COLO668 (cell line): ENCODE measurements around the gene BRD9.
"Not testable (repeated sequence)": the region's sequence is repeated elsewhere in the genome, so short reads cannot be mapped to it uniquely, and the experiment has no call there.

Experiments
- DNase-seq: peaks from one replicate; lab custom pipeline; 2025; ENCODE audit not compliant: unreplicated experiment; lab: John Stamatoyannopoulos, UW

The BRD9 gene

GRCh38 chr5:892394-893136, at the start of gene BRD9, which contains the start of gene TRIP13:
Gene BRD9 (minus strand): TSS chr5:892801. CDS start chr5:892657, 144 bp downstream.
Gene TRIP13 (plus strand): TSS chr5:892884. CDS start chr5:892999, 115 bp downstream.
- peak; percentile 97 for DNase-seq

- DNase-seq: not testable (repeated sequence)
Measured at GRCh38 chr5:940741-941140, 48.1 kb upstream of the BRD9 start.

GRCh38 chr5:939368-939767, 46.8 kb upstream of the BRD9 start:
- no peak for DNase-seq

DNA sequence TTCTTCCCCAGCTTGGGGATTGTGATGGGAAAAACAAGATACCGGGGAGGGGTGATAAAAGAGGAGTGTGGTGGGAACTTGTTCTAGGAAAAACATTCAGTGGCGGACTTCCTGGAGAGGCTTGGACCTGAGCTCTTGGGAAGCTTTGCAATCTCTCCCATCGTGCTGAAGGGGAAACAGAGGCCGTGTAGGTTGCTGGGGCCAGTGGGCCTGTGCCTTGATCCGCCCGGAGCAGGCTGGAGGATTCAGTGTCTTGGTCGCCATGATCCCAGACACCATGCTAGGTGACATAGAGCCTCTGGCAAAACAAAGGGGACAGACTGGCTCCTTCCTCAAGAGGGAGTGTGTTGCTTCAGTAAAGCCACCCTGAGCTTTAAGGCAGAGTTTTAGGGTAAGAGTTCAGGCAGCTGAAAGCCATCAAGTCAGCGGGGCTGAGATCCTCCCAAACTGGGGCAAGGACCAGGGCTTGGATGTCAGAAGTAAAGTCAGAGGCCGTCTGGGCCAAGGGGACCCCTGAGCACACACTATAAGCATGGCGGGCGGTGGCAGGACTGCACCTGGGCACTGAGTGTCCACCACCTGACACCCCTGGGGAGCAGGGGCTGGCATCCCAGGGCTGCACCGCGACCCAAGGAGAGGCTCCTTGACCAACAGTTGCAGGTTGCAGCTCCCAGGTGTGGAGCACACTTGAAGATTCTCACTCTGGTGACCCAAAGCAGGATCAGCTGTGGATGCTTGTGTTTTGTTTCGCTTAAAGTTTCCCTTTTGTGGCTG, 44.7 kb upstream of the BRD9 start:
- DNase-seq: no peak

DNA sequence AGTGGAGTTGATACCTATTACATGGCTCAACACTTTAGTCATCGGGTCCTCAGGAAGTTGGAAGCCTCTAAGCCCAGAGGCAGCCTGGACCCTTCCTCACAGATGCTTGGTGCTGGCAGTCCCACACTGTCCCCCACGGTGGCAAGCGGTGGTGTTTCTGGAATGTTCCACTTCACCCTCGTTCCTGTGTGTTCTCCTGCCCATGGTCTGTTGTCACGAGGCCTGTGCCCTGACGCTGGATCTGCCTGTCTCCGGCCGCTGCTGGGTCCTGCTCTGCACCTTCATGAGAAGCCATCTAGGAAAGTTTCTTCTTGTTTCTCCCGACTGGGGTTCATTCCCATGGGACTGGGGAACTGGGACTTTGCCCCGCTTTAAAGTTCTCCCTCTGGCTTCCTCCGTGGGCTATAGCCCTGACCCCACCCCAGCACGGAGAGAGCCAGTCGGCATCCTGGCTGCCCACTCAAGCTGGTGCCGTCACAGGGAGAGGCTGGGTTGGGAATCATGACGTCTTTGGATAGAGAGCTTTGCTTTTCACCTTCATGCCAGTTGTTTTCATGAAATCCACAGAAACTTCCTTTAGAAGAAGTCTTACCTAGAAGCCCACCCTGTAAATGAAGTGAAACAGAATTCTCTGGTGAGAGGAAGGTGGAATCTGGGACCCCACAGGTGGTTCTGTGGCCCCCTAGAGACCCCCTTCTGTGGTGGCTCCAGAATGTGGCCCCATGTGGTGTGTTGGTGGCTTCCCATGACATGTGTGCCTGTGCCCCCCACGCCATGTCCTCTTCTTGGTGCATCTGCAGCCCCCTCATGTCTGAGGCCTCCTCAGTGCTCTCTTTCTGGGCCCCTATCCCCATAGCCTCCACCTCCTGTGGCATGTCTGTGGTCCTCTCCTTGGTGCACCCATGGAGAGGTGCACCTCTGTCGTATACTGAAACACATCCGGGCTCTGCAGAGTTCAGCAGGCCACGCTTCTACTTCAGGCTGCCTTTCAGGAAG, 43.8 kb upstream of the BRD9 start:
- DNase-seq: no peak

DNA sequence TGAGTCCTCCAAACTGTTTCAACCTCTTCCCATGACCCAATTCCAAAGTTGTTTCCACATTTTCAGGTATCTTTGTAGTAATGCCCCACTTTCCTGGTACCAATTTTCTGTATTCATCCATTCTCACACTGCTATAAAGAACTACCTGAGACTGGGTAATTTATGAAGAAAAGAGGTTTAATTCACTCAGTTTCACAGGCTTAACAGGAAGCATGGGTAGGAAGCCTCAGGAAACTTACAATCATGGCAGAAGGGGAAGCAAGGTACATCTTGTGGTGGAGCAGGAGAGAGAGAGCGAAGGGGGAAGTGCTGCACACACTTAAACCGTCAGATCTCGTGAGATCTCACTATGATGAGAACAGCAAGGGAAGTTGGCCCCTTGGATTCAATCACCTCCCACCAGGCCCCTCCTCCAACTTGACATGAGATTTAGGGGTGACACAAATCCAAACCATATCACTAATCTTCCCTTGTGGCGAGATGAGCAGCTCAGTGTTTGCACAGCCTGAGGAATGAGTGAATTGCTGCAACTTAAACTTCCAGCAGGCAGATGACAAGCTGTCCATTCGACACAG, 43.0 kb upstream of the BRD9 start:
- no peak for DNase-seq

DNA sequence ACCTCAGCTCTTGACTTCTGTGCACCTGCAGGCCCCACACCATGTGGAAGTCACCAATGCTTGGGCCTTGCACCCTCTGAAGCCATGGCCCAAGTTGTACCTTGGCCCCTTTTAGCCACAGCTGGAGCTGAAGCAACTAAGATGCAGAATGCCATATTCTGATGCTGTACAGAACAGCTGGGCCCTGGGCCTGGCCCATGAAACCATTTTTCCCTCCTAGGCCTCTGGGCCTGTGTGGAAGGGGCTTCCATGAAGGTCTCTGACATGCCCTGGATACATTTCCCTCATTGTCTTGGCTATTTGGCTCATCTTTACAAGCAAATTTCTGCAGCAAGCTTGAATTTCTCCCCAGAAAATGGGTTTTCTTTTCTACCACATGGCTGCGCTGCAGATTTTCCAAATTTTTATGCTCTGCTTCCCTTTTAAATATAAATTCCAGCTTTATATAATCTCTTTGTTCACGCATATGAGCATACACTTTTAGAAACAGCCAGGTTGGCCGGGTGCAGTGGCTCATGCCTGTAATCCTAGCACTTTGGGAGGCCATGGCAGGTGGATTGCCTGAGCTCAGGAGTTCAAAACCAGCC, 41.9 kb upstream of the BRD9 start:
- DNase-seq: not testable (repeated sequence)

- DNase-seq: not testable (repeated sequence)
Measured at GRCh38 chr5:933951-934350, 41.4 kb upstream of the BRD9 start.

GRCh38 chr5:933251-933861, 40.8 kb upstream of the BRD9 start:
- DNase-seq: no peak

GRCh38 chr5:932628-933250, 40.1 kb upstream of the BRD9 start:
- no peak for DNase-seq

DNA sequence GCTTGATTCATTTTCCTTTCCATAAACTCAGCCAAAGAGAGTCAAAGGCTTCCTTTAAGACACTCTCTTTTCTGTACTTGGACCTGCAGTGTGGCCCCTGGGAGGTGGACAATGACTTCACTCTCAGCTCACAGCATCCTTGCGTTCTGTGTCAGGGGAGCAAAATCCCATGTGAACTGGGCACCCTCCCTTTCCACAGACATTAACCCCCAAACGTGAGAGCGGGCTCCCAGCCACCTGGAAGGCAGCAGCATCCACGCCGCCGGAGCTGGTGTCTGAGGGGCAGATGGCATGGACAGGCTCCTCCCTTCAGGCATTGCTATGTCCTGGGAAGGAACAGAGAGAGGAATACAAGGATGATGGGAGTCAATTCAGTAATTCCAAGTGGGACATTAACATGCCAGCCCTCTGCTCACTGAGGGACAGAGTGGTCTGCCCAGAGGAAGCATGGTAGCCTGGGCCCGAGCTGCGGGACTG, 39.6 kb upstream of the BRD9 start:
- no peak for DNase-seq

GRCh38 chr5:931570-932145, 39.1 kb upstream of the BRD9 start:
- no peak for DNase-seq

- DNase-seq: no peak
Measured at GRCh38 chr5:930866-931265, 38.3 kb upstream of the BRD9 start.

GRCh38 chr5:929596-929995, 37.0 kb upstream of the BRD9 start:
- no peak for DNase-seq

- DNase-seq: not testable (repeated sequence)
Measured at GRCh38 chr5:929182-929581, 36.6 kb upstream of the BRD9 start.

GRCh38 chr5:927172-928015, 34.8 kb upstream of the BRD9 start:
- DNase-seq: no peak

DNA sequence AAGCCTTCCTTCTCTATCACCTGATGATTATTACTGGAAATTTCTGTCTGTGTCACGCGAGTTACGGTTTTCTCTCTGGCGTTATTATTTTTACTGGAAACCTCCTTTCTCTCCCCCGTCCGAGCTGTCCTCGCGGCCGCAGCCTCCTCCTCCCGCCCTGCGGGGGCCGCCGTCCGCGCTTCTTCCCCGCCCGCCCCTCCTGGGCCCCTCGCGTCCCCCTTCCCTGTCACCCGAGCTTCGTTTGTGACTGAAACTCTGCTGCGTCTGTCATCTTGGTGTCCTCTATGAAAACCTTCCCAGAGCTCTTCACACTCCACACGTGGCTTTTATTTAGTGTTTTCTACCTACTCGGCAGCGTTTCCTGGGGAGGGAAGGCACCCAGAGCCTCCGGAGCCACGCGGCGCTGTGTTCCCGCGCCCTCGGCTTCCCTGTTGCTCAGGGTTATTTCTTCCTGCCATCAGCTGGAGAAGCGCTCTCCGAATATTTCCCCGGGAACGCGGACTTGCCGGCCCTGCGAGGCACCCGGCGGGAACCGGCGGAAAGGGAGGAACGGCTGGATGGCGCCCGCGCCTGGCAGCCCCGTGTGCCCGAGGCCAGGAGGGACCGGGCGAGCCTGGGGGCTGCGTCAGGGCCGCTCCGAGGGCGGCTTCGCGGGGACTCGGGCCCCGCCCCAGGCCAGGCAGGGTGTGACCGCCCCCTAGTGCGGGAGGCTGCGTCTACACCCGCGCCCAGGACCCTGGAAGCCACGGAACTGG, 34.0 kb upstream of the BRD9 start:
- no peak for DNase-seq
